Lung (tissue), 12 donors: Measurements from ENCODE around the gene MYZAP. TPM values are rescaled to one million over a fixed set of nuclear protein-coding genes. Genes with fewer than 3 reads are reported as not detected.
A peak's percentile ranks its signal among the peaks of the same experiment; 100 is the strongest.

Source experiments
- ATAC-seq: fragments of 200-7000 bp; cut with Tn5 transposase; one replicate; pipeline ENCODE4 v1.9.1; 2020; ENCODE audit warnings: moderate number of reproducible peaks; ENCODE audit not compliant: insufficient read depth, low FRiP score
- DNase-seq, 3 donors: peaks; one replicate each; pipeline ENCODE4 v3.0.0-alpha.2; 2013 to 2017
- H3K27ac ChIP-seq, 2 donors: one replicate each; pipeline ENCODE4 v1.5.1; 2013; ENCODE audit warnings: mild to moderate bottlenecking in 2 of 2, moderate library complexity in 2 of 2, control low read depth in 1 of 2, inconsistent platforms in 1 of 2, low read depth in 1 of 2, low read length in 1 of 2
- H3K27me3 ChIP-seq, 3 donors: one replicate each; pipeline ENCODE4 v1.5.1; 2013; ENCODE audit warnings: low read length in 2 of 3; ENCODE audit not compliant: control insufficient read depth in 3 of 3, insufficient read depth in 3 of 3
- H3K36me3 ChIP-seq, 4 donors: one replicate each; pipeline ENCODE4 v1.5.1; 2013; ENCODE audit warnings: low read length in 4 of 4, mild to moderate bottlenecking in 1 of 4, moderate library complexity in 1 of 4; ENCODE audit not compliant: control insufficient read depth in 4 of 4, insufficient read depth in 4 of 4
- H3K4me1 ChIP-seq, 5 donors: one replicate each; pipeline ENCODE4 v1.5.1; 2013; ENCODE audit warnings: low read length in 5 of 5, mild to moderate bottlenecking in 2 of 5, moderate library complexity in 1 of 5; ENCODE audit not compliant: control insufficient read depth in 5 of 5, insufficient read depth in 5 of 5
- H3K4me3 ChIP-seq: one replicate; pipeline ENCODE4 v1.5.1; 2013; ENCODE audit warnings: mild to moderate bottlenecking, control low read depth, moderate library complexity
- H3K9ac ChIP-seq, 2 donors: one replicate each; pipeline ENCODE4 v1.5.1; 2013; ENCODE audit warnings: low read length in 2 of 2, control low read depth in 1 of 2; ENCODE audit not compliant: insufficient read depth in 1 of 2
- H3K9me3 ChIP-seq, 4 donors: one replicate each; pipeline ENCODE4 v1.5.1; 2013; ENCODE audit warnings: low read length in 3 of 4, mild to moderate bottlenecking in 1 of 4, moderate library complexity in 1 of 4; ENCODE audit not compliant: control insufficient read depth in 4 of 4, insufficient read depth in 3 of 4
- CTCF ChIP-seq: IDR thresholded peaks from 2 replicates; pipeline ENCODE4 v1.5.1; 2012; ENCODE audit warnings: mild to moderate bottlenecking; ENCODE audit errors: control extremely low read depth, extremely low read depth
- WGBS, 2 donors: extraction: QIAGEN DNeasy Blood & Tissue Kit; methylation state at CpG; one replicate each; pipeline ENCODE4 v1.1.7; 2013; 5-methylcytosine and 5-hydroxymethylcytosine counted together
- polyA plus RNA-seq, 2 donors: library from polyadenylated mRNA; stranded (reverse); fragments of 200-250 nt; gene quantifications; one replicate each; pipeline ENCODE4 v1.2.1, GENCODE V29; 2013
- total RNA-seq, 2 donors: library from RNA; depleted of rRNA in 1 of 2; stranded (reverse); fragments of >200 nt in 1 of 2; gene quantifications; one replicate each; pipeline ENCODE4 v1.2.1, GENCODE V29; 2014 to 2021
- donor health status: control.
- donor health status: control.
- donor health status: Bipolar disorder and iron deficiency.
- donor health status: healthy.
- donor health status: DM: yes; HTN: yes; CAD: no.

MYZAP gene
- total and polyA plus RNA-seq, 4 donors: 6.9 to 36.9 (median 11.6) TPM

GRCh38 chr15:57545995-57546394 is 45.7 kb upstream of the MYZAP start:
- H3K4me3 ChIP-seq: no peak overlapping the region
- H3K9me3 ChIP-seq: no peaks in the 10 kb centered on the region
- no peak overlapping the region for H3K9ac ChIP-seq
- DNase-seq (no peak), ATAC-seq (no peak)
- H3K36me3 ChIP-seq: peaks cover 0 to 6% (median 1%) of the 10 kb centered on the region in 4 donors
- peaks cover 0 to 10% (median 2%) of the 10 kb centered on the region in 5 donors for H3K4me1 ChIP-seq
- no peak overlapping the region for H3K27ac ChIP-seq
- TF ChIP-seq CTCF: no peak
- H3K27me3 ChIP-seq: no peaks in the 10 kb centered on the region
- WGBS, 2 donors: 93 to 94% methylated on average over 8 of the region's 8 CpGs

- Histone ChIP-seq H3K9me3 (no peaks in the 10 kb centered on the region), H3K4me1 (peaks cover 5 to 17% (median 11%) of the 10 kb centered on the region in 5 donors), H3K36me3 (peaks cover 0 to 6% (median 1%) of the 10 kb centered on the region in 4 donors), H3K27ac (no peak overlapping the region), H3K27me3 (no peaks in the 10 kb centered on the region), H3K9ac (no peak overlapping the region), H3K4me3 (no peak overlapping the region)
- TF ChIP-seq CTCF: no peak
- DNase-seq: no peak
- WGBS, 2 donors: 89 to 91% methylated on average over 11 of the region's 11 CpGs
- ATAC-seq: no peak
These were observed 44.4 kb upstream of the MYZAP start for GRCh38 chr15:57547243-57547755.

DNA sequence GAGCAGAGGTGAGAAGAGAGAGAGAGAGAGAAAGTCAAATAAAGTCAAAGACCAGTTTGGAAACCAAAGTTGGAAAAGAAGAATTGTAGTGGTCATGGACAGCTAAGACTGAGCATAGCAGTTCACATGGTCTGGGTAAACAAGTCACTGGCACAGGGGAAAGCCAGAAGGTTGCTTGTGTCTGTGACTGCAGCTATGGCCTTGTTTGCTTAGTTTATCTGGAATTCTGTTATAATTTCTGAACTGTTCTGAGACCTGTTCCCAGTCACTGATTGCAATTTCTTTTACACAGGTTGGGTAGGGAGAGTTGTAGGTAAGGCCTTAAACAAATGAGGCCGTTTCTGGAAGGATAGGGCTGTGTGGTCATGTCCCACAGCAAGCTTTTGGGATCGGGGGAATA is 43.4 kb upstream of the MYZAP start:
- H3K4me3 ChIP-seq: no peak overlapping the region
- H3K27me3 ChIP-seq: no peaks in the 10 kb centered on the region
- no peak for TF ChIP-seq CTCF
- H3K9ac ChIP-seq: no peak overlapping the region
- H3K9me3 ChIP-seq: no peaks in the 10 kb centered on the region
- peak overlapping the region in 1 of 2 donors; percentile 23 for H3K27ac ChIP-seq
- DNase-seq (no peak), ATAC-seq (no peak)
- H3K4me1 ChIP-seq: peaks cover 5 to 20% (median 16%) of the 10 kb centered on the region in 5 donors
- peaks cover 0 to 6% (median 1%) of the 10 kb centered on the region in 4 donors for H3K36me3 ChIP-seq
- WGBS, 2 donors: 76 to 79% methylated on average over 2 of the region's 2 CpGs

DNA sequence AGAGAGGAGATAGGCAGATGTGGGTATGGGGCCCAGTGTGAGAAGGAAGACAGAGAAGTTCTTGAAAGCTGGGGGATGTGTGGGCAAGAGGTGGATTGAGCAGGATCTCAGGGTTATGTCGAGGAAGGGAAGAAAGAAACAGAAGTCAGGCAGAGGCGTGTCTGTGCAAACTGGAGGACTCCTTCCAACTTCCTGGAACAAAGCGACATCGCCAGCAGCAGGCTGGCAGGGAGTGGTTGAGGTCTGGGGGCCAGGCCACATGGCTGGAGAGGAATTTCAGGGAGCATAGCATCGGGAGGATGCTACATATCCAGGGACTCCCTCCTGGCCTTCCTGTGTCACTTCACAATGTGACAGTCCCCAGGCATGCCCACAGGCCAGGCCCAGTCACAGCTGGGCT is 42.9 kb upstream of the MYZAP start:
- no peak for TF ChIP-seq CTCF
- H3K9ac ChIP-seq: no peak overlapping the region
- no peak for ATAC-seq
- H3K9me3 ChIP-seq: no peaks in the 10 kb centered on the region
- 45 to 58% methylated on average over 5 of the region's 5 CpGs for WGBS, 2 donors
- H3K27me3 ChIP-seq: no peaks in the 10 kb centered on the region
- peaks cover 5 to 23% (median 17%) of the 10 kb centered on the region in 5 donors for H3K4me1 ChIP-seq
- DNase-seq: no peak
- H3K4me3 ChIP-seq: no peak overlapping the region
- peaks cover 0 to 6% (median 1%) of the 10 kb centered on the region in 4 donors for H3K36me3 ChIP-seq
- H3K27ac ChIP-seq: peak overlapping the region; percentile 23 to 69
